ENCODE measurements around the gene UBXN2A.
"Not testable (repeated sequence)": the region's sequence is repeated elsewhere in the genome, so short reads cannot be mapped to it uniquely, and the experiment has no call there.

The UBXN2A gene

GRCh38 chr2:24016853-24017703, 76.8 kb downstream of the UBXN2A start:
- H3K9me3 Mint-ChIP-seq: no peaks in the 10 kb centered on the region
- peaks cover 14% of the 10 kb centered on the region for H3K27me3 Mint-ChIP-seq
- H3K4me3 Mint-ChIP-seq: no peak overlapping the region
- no peaks in the 10 kb centered on the region for H3K4me1 Mint-ChIP-seq
- DNase-seq: no peak
- peak overlapping the region in 1 of 2 donors; percentile 54 for H3K27ac Mint-ChIP-seq
- ATAC-seq: no peak

GRCh38 chr2:24017711-24018110, 77.4 kb downstream of the UBXN2A start:
- no peaks in the 10 kb centered on the region for H3K4me1 Mint-ChIP-seq
- H3K9me3 Mint-ChIP-seq: no peaks in the 10 kb centered on the region
- H3K4me3 Mint-ChIP-seq: no peak overlapping the region
- no peak for DNase-seq
- H3K27ac Mint-ChIP-seq: no peak overlapping the region
- ATAC-seq: no peak
- H3K27me3 Mint-ChIP-seq: peaks cover 8% of the 10 kb centered on the region

- ATAC-seq (no peak), DNase-seq (no peak)
- Mint-ChIP-seq H3K4me3 (no peak overlapping the region), H3K27me3 (peaks cover 3% of the 10 kb centered on the region), H3K9me3 (no peaks in the 10 kb centered on the region), H3K4me1 (no peaks in the 10 kb centered on the region), H3K27ac (no peak overlapping the region)
Measured at GRCh38 chr2:24018241-24018640, 78.0 kb downstream of the UBXN2A start.

DNA sequence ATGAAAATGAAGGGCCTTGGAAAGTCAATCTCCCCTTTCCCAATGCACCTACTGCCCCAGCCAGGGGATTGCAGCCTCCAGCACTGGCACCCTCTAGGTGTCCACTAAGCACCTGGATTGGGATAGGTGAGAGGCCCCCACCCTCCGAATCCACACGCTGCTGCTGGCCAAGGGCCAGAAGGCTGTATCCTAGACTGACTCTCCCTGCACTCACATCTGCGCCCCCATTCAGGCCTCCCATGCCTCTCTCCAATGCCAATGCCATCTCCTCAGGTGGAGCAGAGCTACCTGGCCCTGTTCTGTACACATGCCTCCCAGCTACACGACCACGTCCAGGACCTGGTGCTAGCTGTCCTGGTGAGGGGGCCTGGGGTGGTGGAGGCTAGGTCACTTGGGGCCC, 79.5 kb downstream of the UBXN2A start:
- ATAC-seq (no peak), DNase-seq (no peak)
- Mint-ChIP-seq H3K27me3 (no peaks in the 10 kb centered on the region), H3K9me3 (no peaks in the 10 kb centered on the region), H3K4me3 (no peak overlapping the region), H3K4me1 (no peaks in the 10 kb centered on the region), H3K27ac (no peak overlapping the region)

GRCh38 chr2:24020244-24020643, 80.0 kb downstream of the UBXN2A start:
- ATAC-seq (no peak), DNase-seq (no peak)
- no peaks in the 10 kb centered on the region for H3K4me1 Mint-ChIP-seq
- no peaks in the 10 kb centered on the region for H3K27me3 Mint-ChIP-seq
- peak overlapping the region in 1 of 2 donors; percentile 48 for H3K27ac Mint-ChIP-seq
- H3K4me3 Mint-ChIP-seq: no peak overlapping the region
- H3K9me3 Mint-ChIP-seq: no peaks in the 10 kb centered on the region

- Mint-ChIP-seq H3K27ac (peak overlapping the region in 1 of 2 donors; percentile 68), H3K4me1 (no peaks in the 10 kb centered on the region), H3K4me3 (no peak overlapping the region), H3K27me3 (no peaks in the 10 kb centered on the region), H3K9me3 (no peaks in the 10 kb centered on the region)
- ATAC-seq (peak; percentile 75), DNase-seq (peak; percentile 15 to 28)
Measured at GRCh38 chr2:24021122-24021998, 81.1 kb downstream of the UBXN2A start.

- no peaks in the 10 kb centered on the region for H3K9me3 Mint-ChIP-seq
- DNase-seq (no peak), ATAC-seq (no peak)
- peak overlapping the region in 1 of 2 donors; percentile 85 for H3K27ac Mint-ChIP-seq
- no peaks in the 10 kb centered on the region for H3K27me3 Mint-ChIP-seq
- no peaks in the 10 kb centered on the region for H3K4me1 Mint-ChIP-seq
- no peak overlapping the region for H3K4me3 Mint-ChIP-seq
Measured at GRCh38 chr2:24022324-24022974, 82.2 kb downstream of the UBXN2A start.

DNA sequence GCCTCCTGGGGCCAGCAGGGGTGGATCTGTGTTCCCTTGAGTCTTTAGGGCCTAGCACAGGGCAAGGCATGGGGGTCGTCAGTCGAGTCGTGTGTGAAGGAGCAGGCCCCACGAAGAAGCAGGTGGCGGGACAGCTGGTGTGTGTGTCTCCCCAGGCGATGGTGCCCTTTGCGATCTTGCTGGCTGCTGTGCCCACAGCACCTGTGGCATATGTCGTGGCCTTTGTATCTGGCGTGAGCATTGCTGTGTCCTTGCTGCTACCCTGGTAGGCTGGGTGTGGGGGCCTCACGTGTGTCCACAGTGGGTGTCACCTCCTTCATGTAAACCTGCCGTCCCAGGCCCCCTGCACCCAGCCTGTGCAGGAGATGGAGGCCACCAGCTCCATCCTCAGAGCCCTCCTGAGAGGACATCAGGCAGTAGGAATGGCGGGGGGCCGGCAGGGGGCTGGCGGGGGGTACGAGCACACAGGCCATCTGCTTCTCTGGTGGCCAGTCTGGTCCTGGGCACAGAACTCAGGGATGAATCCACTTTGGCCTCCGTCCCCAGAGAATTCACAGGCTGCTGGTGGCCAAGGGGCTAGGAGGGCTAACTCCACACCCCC, 82.8 kb downstream of the UBXN2A start:
- Mint-ChIP-seq H3K27me3 (no peaks in the 10 kb centered on the region), H3K9me3 (no peaks in the 10 kb centered on the region), H3K4me3 (no peak overlapping the region), H3K27ac (no peak overlapping the region), H3K4me1 (no peaks in the 10 kb centered on the region)
- DNase-seq (no peak), ATAC-seq (no peak)

DNA sequence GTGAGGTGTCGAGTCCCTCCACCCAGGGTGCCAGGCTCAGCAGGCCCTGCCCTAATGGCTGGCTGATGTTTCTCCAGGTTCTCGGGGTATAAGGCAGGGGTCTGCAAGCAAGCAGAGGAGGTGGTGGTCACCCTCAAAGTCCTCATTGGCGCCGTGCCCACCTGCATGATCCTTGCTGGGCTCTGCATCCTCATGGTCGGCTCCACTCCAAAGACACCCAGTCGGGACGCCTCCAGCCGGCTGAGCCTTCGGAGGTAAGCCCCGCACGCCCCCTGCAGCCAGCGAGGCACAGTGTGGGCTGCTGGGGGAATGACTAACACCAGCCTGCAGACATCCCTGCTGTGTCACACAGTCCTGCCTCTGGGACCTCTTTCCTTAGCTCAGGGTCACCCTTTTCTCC, 83.8 kb downstream of the UBXN2A start:
- Mint-ChIP-seq H3K4me1 (no peaks in the 10 kb centered on the region), H3K4me3 (no peak overlapping the region), H3K27me3 (no peaks in the 10 kb centered on the region), H3K27ac (no peak overlapping the region), H3K9me3 (no peaks in the 10 kb centered on the region)
- no peak for ATAC-seq
- DNase-seq: no peak

DNA sequence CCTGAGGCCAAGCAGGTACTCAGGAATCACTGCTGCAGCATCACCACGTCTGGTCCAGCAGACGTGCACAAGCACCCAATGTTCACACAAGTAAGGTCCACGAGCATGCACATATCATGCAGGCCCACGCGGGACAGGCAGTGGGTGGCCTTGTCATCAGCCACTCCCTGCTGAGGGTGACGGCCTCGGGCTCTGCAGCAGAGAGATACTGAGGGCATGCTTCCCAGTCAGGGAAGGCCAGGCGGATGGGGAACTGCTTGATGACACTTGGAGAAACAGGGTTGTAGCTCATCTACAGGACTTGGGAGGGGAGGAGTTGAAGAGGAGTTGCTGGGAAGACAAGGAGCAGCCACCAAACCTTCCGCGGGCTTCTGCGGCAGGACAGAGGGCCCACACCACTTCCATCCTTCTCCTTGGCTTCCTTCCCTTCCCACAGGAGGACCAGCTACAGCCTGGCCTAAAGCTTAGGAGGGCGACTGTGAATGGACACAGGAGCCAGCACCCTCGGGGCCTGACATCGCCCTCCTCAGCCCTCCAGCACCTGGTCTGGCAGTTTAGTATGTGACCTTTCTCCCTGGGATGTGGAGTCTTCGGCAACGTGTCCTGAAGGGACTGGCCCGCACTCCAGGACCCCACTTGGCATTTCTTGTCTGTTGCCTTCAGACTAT, 84.9 kb downstream of the UBXN2A start:
- Mint-ChIP-seq H3K4me3 (no peak overlapping the region), H3K27me3 (no peaks in the 10 kb centered on the region), H3K9me3 (no peaks in the 10 kb centered on the region), H3K27ac (no peak overlapping the region), H3K4me1 (no peaks in the 10 kb centered on the region)
- DNase-seq: no peak
- no peak for ATAC-seq

- H3K4me1 Mint-ChIP-seq: no peaks in the 10 kb centered on the region
- no peak overlapping the region for H3K4me3 Mint-ChIP-seq
- ATAC-seq: no peak
- H3K9me3 Mint-ChIP-seq: no peaks in the 10 kb centered on the region
- no peaks in the 10 kb centered on the region for H3K27me3 Mint-ChIP-seq
- no peak overlapping the region for H3K27ac Mint-ChIP-seq
- no peak for DNase-seq
Measured at GRCh38 chr2:24026233-24026632, 86.0 kb downstream of the UBXN2A start.

GRCh38 chr2:24038786-24039499, 98.7 kb downstream of the UBXN2A start:
- DNase-seq (no peak), ATAC-seq (no peak)
- Mint-ChIP-seq H3K27ac (peak overlapping the region in 1 of 2 donors; percentile 59), H3K9me3 (no peaks in the 10 kb centered on the region), H3K4me1 (peaks cover 14% of the 10 kb centered on the region), H3K27me3 (no peaks in the 10 kb centered on the region), H3K4me3 (no peak overlapping the region)

DNA sequence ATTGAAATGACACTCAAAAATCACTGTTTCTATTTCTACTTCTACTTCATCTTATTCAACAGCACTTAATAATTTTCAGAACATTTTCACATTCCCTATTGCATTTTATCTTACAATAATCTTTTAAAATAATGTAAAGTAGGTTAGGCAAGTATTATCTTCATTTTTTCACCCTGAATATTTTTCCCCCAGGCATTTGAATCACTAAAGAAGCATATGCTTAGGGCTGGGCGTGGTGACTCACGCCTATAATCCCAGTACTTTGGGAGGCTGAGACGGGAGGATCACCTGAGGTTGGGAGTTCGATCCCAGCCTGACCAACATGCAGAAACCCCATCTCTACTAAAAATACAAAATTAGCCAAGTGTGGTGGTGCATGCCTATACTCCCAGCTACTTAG, 100.2 kb downstream of the UBXN2A start:
- DNase-seq (no peak), ATAC-seq (no peak)
- Mint-ChIP-seq H3K27ac (peak overlapping the region in 1 of 2 donors; percentile 67), H3K9me3 (no peaks in the 10 kb centered on the region), H3K4me3 (no peak overlapping the region), H3K4me1 (peaks cover 17% of the 10 kb centered on the region), H3K27me3 (no peaks in the 10 kb centered on the region)

DNA sequence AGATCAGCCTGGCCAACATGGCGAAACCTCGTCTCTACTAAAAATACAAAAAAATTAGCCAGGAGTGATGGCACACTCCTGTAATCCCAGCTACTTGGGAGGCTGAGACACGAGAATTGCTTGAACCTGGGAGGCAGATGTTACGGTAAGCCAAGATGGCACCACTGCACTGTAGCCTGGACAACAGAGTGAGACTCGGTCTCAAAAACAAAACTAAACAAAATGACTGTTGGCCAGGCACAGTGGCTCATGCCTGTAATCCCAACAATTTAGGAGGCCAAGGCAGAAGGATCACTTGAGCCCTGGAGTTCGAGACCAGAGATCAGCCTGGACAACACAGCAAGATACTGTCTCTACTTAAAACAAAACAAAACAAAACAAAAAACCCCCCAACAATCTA, 102.9 kb downstream of the UBXN2A start:
- not testable (repeated sequence) for H3K4me3 Mint-ChIP-seq, H3K27ac Mint-ChIP-seq, H3K9me3 Mint-ChIP-seq, ATAC-seq, DNase-seq, H3K27me3 Mint-ChIP-seq
- H3K4me1 Mint-ChIP-seq: peaks cover 31% of the 10 kb centered on the region

All from stimulated activated naive CD8-positive, alpha-beta T cell treated with anti-CD3 and anti-CD28 coated beads, Interleukin-15, amount 100 ng/mL, for 72 hours (primary cell).